Suppressor macrophage treated with lipopolysaccharide for 1 hour (primary cell): ENCODE results near the gene PTPN14.

Source experiments
- DNase-seq, 3 donors: peaks; one replicate each; pipeline ENCODE4 v3.0.0-alpha.2; 2020 to 2022

Gene PTPN14

GRCh38 chr1:214473862-214474261, 77.5 kb downstream of the PTPN14 start:
- DNase-seq, result no peak

GRCh38 chr1:214473387-214473786, 78.0 kb downstream of the PTPN14 start:
- no peak for DNase-seq

GRCh38 chr1:214472364-214472763, 79.0 kb downstream of the PTPN14 start:
- DNase-seq, result no peak

GRCh38 chr1:214471458-214471857, 79.9 kb downstream of the PTPN14 start:
- no peak for DNase-seq

DNA sequence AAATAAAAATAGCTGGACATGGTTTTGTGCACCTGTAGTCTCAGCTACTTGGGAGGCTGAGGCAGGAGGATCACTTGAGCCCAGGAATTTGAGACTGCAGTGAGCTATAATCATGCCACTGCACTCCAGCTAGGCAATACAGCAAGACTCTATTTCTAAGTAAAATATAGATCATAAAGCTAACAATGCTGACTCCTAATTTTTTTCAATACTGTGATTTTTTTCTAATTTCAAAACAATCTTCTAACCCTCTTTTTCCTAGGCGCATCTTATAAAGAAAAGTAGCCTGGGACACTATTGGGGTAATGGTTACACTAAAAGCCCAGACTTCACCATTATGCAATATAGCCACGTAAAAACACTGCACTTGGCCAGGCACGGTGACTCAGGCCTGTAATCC, 81.3 kb downstream of the PTPN14 start:
- DNase-seq, result no peak

DNA sequence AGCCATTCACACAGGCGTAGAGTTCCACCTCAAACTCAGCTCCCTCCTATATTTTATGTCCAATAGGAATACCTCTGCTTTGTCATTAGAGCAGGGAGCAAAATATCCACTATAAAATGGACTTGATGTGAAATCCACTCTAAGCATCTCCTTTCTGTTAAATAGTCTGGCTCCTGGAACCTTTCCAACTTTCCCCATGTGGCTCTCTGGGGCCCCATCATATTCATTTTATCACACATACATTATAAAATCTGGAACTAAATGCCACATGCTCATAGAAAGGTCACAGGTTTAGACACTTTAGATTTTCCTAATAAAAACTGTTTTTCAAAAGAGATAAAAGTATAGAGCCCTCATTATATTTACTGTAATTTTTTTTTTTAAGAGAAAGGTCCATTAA, 82.1 kb downstream of the PTPN14 start:
- no peak for DNase-seq

DNA sequence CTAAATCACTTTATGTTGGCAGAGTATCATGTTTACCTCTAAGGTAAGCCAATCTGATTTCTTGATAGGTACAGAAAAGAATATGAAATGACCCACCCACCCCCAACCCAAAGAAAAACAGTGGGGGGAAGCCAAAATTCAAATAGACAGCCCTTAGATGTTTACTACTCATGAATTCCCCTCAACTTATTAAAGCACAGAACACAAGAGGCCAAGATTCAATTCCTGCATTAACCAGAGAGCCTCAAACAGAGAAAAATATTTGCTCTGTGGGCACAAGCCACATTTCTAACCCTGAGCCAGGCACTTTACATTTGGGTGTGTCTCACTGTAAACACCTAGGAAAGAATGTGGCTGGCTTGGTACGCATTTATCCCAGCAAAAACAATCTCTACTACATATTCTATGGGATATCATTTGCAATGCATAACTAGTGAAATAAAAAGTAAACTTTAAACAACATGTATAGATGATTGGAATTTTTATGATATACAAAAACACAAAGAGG, 84.3 kb downstream of the PTPN14 start:
- DNase-seq, result no peak

DNA sequence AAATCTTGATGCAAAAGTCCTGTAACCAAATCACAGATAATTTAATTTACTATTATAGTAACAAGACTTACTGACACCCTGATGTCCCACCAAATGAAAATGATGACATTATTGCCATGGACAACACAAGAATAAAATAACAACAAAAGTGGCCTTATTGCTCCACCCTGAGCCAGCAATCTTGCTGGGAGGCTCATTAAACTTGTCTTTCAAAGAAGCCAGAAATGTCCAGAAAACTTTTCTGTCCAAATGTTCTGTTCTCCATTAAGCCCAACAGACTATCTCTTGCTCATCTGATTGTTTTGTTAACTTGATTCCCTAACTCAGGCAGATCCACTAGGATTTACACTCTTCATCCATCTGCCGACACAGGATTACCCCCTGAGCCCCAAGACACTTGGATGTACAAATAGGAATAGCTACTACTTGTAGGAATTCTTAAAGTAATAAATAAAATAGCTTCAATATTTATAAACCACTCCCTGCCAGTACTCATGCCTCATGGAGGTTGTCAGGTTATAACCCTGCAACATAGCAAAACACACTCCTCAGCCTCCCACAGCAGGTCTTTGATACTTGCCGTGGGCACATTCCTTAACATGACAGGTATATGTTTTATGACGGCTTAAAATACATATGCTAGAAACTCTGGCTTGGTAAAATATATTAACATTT, 84.9 kb downstream of the PTPN14 start:
- no peak for DNase-seq

GRCh38 chr1:214464445-214465287, 86.7 kb downstream of the PTPN14 start:
- DNase-seq, result no peak

GRCh38 chr1:214463596-214463995, 87.8 kb downstream of the PTPN14 start:
- no peak for DNase-seq

GRCh38 chr1:214462882-214463281, 88.5 kb downstream of the PTPN14 start:
- DNase-seq, result no peak

DNA sequence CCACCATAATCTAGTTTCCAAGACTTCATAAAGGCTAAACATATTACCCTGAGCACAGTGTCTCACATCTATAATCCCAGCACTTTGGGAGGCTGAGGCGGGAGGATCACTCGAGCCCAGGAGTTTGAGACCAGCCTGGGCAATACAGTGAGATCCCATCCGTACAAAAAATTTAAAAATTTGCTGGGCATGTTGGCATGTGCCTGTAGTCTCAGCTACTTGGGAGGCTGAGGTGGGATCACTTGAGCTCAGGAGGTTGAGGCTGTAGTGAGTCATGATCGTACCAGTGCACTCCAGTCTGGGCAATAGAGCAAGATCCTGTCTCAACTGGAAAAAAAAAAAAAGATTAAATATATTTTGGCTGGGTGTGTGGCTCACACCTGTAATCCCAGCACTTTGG, 90.1 kb downstream of the PTPN14 start:
- no peak for DNase-seq

- no peak for DNase-seq
These were observed 91.0 kb downstream of the PTPN14 start for GRCh38 chr1:214460304-214460916.

DNA sequence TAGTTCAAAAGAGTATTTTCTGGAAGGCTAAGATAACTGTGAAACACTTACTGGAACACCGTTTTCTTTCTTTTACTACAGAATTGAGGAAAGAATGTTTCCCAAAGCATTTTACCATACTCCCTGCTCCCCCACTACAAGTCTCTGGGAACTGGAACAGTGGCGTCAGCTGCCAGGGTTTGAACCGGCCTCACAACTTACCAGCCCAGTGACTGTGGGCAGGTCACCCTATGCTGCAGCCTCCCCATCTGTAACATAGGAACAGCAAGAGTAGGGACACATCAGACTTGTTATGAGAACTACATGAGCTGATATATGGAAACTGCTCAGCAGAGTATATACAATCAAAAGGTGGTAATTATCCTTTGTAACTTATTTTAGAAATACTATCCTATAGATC, 91.5 kb downstream of the PTPN14 start:
- DNase-seq, result no peak

- DNase-seq, result no peak
These were observed 92.9 kb downstream of the PTPN14 start for GRCh38 chr1:214458541-214458940.

DNA sequence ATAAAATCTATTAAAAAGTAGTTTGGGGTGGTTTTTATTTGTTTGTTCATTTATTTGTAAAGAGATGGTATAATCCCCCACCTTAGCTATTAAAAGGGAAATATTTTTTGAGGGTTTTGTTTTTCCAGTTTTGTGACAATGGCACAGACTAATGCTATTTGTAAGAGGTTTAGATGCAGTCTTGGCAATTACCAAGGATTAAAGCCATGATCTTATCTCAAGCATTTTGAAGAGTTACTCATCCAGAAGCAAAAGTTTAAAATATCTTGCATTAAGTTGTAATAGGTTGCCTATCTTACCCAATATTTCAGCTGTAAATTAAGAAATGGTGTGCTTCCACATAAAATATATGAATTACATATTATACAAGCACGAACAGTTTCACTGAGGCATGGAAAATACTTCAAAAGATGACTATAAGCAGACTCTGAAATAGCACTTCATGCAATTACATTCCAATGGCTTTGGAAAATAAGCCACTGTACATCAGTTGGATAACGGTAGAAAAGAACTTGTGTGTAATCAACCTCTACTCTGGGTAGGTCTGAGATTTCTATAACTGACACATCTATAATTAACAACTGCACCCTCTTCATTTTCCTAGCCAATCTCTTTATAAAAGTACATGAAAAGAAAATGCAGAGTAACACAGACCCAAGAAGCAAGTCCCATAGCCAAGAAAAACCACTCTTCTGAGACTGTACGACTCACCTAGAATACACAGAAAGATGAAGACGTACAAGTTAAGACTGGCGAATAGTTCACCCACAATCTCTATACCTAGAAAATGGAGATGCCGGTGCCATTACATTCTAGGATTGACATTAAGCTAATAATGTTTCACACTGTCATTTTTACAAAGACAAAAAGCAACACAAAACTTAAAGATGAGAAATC, 95.2 kb downstream of the PTPN14 start:
- DNase-seq, result no peak

GRCh38 chr1:214455479-214455878, 95.9 kb downstream of the PTPN14 start:
- no peak for DNase-seq

GRCh38 chr1:214454569-214455396, 96.6 kb downstream of the PTPN14 start:
- no peak for DNase-seq

- no peak for DNase-seq
These were observed 98.2 kb downstream of the PTPN14 start for GRCh38 chr1:214453109-214453722.

DNA sequence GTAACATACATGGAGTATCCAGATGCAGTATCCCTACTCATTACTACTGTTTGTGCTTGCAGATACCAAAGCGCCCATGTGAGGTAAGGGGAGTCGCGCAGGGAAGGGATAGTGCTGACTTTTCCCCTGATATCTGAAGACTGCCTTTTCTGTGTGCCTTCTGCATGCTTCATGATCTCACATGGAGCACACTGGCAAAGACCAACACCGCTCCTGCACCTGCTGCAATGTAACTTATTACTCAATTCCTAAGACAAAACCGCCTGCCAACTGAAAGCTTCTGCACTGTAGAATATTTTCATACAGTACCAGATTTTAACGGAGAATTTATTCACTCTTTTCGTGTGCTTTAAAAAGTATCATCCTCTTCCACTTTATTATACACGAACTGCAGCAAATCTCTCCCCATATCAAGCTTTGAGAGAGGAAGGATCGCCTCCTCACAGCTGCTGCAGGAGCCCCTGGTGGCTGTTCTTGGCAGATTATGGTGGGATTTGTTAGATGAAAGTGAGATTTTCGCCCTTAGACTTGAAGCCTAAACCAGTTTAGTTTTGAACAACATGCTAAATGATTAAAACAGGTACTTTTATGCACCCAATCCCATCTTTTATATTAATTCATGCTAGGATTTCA, 99.1 kb downstream of the PTPN14 start:
- DNase-seq, result no peak

- no peak for DNase-seq
These were observed 99.8 kb downstream of the PTPN14 start for GRCh38 chr1:214451596-214451995.
